Measurements from ENCODE around the gene PTPRT. TPM values are rescaled to one million over a fixed set of nuclear protein-coding genes. Genes with fewer than 3 reads are reported as not detected.

Gene PTPRT
- total RNA-seq, 1 donor from 2014 or later, result not detected

DNA sequence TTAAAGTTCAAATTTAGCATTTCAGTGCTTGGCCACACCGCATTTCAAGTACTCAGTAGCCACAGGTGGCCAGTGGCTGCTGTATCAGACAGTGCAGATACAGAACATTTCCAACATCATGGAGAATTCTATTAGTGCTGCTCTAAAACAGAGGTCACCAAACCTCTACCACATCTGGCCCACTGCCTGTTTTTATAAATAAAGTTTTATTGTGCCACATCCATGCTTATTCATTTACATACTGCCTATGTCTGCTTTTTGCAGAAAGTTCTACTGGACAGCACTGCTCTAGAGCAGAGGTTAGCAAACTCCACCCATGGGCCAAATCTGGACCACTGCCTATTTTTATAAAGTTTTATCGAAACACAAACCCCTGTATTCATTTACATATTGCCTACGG lies 3.7 kb upstream of the PTPRT start:
- intact Hi-C loops (cut with DNase I), result no loop called here
- Histone ChIP-seq H3K9me3 (no peaks in the 10 kb centered on the region), H3K4me3 (no peak overlapping the region), H3K4me1 (peaks cover 9% of the 10 kb centered on the region), H3K27ac (no peak overlapping the region), H3K36me3 (no peaks in the 10 kb centered on the region), H3K27me3 (peaks cover 3% of the 10 kb centered on the region)
- no peak for TF ChIP-seq POLR2A (IDR thresholded peaks at IDR 0.05)
- no peak for TF ChIP-seq POLR2AphosphoS5 (IDR thresholded peaks at IDR 0.05; ENCODE audit: insufficient read depth in 1 of 2, low read depth in 1 of 2)
- DNase-seq (ENCODE audit: extremely low spot score in 2 of 2), result no peak

DNA sequence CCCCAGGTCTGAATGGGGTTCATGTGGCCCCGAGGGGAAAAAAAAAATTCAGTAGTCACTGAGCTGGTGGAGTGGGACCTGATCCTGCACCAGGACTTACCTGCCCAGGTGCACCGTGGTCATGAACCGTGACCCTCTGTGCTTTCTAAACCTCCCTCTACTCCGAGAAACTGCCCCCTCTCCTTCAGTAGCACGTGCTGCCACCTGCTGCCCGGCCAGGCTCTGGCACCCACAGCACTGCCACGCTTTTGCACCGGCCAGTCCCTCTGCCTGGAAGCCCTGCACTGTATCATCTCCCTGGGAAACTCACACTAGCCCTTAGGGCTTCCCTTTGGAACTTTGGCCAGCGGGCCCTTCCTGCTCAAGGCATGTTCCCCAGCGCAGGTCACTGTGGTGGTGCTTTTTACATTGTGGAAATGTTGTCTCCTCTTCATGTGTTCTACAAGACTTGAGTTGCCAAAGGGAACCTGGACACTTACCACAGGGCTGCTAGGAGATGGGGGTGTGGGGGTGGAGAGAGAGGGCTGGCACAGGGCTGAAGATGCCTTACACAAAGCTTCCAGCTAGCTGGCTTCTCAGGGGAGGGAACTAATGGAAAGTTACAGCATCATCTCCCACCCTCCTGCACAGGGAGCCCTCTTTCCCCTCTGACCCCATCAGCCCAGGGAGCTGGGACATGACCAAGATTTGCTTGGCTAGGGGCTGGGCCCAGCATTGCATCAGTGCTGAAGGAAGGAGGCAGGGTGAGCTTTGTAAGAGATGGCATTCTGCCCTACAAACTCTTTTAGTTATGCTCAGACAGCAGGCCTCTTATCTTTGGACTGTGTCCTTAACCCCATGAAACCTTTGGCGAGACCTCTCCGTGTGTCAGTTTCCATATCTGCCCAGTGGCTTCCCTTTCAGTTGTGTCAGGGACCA lies 2.5 kb upstream of the PTPRT start:
- Histone ChIP-seq H3K9me3 (no peaks in the 10 kb centered on the region), H3K27ac (no peak overlapping the region), H3K4me1 (peaks cover 16% of the 10 kb centered on the region), H3K27me3 (peaks cover 8% of the 10 kb centered on the region), H3K4me3 (no peak overlapping the region), H3K36me3 (no peaks in the 10 kb centered on the region)
- no peak for DNase-seq (ENCODE audit: extremely low spot score in 2 of 2)
- TF ChIP-seq POLR2AphosphoS5 (IDR thresholded peaks at IDR 0.05; ENCODE audit: insufficient read depth in 1 of 2, low read depth in 1 of 2) (no peak), POLR2A (IDR thresholded peaks at IDR 0.05) (no peak)
- TF ChIP-seq, protein P1, sequence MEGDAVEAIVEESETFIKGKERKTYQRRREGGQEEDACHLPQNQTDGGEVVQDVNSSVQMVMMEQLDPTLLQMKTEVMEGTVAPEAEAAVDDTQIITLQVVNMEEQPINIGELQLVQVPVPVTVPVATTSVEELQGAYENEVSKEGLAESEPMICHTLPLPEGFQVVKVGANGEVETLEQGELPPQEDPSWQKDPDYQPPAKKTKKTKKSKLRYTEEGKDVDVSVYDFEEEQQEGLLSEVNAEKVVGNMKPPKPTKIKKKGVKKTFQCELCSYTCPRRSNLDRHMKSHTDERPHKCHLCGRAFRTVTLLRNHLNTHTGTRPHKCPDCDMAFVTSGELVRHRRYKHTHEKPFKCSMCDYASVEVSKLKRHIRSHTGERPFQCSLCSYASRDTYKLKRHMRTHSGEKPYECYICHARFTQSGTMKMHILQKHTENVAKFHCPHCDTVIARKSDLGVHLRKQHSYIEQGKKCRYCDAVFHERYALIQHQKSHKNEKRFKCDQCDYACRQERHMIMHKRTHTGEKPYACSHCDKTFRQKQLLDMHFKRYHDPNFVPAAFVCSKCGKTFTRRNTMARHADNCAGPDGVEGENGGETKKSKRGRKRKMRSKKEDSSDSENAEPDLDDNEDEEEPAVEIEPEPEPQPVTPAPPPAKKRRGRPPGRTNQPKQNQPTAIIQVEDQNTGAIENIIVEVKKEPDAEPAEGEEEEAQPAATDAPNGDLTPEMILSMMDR (IDR thresholded peaks at IDR 0.05), result no peak
- intact Hi-C loops (cut with DNase I), result no loop called here

DNA sequence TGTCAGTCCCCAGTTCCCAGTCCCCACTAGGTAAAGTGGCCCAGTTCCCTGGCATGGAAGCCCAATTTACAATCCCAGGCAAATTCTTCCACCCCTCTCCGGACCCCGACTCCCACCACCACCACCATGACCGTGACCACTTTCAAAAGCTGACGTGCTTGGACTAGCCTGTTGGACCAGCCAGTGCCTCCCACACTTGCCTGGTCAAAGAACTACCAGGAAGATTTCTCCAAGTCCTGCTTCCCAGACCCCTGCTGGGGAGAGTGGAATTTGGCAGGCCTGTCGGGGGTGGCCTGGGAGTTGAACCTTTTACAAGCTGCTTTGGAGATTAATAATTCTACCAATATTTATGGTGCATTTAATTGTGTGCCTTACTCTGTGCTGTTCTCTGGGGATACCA lies 1.4 kb upstream of the PTPRT start:
- no peaks in the 10 kb centered on the region for H3K9me3 ChIP-seq
- H3K36me3 ChIP-seq, result no peaks in the 10 kb centered on the region
- intact Hi-C loops (cut with DNase I), result no loop called here
- peaks cover 16% of the 10 kb centered on the region for H3K4me1 ChIP-seq
- H3K27ac ChIP-seq, result no peak overlapping the region
- no peak overlapping the region for H3K4me3 ChIP-seq
- no peak for DNase-seq (ENCODE audit: extremely low spot score in 2 of 2)
- no peak for TF ChIP-seq POLR2A (IDR thresholded peaks at IDR 0.05)
- TF ChIP-seq, protein P1 (IDR thresholded peaks at IDR 0.05), result no peak
- TF ChIP-seq POLR2AphosphoS5 (IDR thresholded peaks at IDR 0.05; ENCODE audit: insufficient read depth in 1 of 2, low read depth in 1 of 2), result no peak
- peaks cover 8% of the 10 kb centered on the region for H3K27me3 ChIP-seq

DNA sequence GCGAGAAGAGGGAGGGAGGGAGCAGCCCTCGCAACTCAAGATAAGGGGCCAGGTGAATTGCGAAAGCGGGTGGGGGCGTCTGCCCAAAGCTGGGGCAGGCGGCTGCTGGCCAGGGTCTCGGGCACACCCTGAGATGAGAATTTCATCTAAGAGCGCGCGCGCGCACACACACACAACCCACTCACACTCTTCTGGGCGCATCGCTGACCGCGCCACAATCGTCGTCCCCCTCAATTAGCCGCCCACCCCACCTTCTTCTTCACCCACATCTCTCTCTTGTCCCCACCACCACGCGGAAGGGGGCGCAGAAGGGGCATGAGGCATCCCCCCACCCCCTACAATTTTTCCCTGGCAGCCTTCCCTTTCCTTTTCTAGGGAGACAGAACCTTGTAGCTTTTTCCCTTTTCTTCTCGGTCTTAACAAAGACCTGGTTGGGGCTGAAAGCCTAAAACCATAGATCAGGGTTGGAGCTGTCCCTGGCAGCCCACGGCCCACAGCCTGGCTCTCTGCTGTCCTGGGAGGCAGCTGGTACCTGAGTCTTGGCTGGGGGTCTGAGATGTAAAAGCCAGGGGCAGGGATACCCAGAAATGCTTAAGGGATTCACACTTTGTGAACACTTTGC lies 737 bp upstream of the PTPRT start:
- TF ChIP-seq, protein P1 (IDR thresholded peaks at IDR 0.05), result no peak
- no peak for TF ChIP-seq POLR2AphosphoS5 (IDR thresholded peaks at IDR 0.05; ENCODE audit: insufficient read depth in 1 of 2, low read depth in 1 of 2)
- TF ChIP-seq POLR2A (IDR thresholded peaks at IDR 0.05), result no peak
- no peaks in the 10 kb centered on the region for H3K9me3 ChIP-seq
- peaks cover 8% of the 10 kb centered on the region for H3K27me3 ChIP-seq
- no peak for DNase-seq (ENCODE audit: extremely low spot score in 2 of 2)
- H3K27ac ChIP-seq, result no peak overlapping the region
- intact Hi-C loops (cut with DNase I), result no loop called here
- no peak overlapping the region for H3K4me3 ChIP-seq
- no peaks in the 10 kb centered on the region for H3K36me3 ChIP-seq
- peaks cover 16% of the 10 kb centered on the region for H3K4me1 ChIP-seq

DNA sequence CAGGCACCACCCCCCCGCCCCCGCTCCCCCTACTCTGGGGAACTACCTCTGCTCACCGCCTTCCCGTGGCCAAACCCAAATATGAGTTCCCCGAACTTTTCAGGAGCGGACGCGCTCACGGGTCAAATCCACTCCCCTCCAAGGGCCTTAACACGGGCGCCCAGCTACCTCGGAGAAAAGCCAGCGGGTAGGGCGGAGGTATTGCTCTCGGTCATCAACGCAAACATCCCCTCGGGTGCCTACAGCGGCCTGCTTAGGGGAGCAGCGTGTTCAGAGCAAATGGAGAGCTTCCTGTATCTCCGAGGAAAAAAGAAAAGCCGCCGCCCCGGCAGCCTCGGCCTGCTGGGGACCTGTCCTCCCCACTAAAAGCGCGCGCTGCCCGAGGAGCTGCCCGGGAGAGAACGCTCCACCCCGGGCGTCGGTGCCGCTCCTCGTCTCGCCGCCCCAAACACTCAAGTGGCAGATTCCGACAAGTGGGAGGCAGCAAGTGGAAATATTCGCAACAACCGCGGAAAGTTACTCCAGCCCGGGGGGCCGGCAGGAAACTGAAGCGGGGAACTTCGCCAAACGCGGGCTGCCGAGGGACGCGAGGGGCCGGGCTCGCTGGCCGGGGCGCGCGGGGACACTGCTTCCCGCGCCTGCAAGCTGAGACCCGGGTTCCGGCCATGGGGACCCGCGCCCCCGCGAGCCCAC lies 699 bp downstream of the PTPRT start:
- Histone ChIP-seq H3K4me3 (no peak overlapping the region), H3K27me3 (peaks cover 8% of the 10 kb centered on the region), H3K27ac (no peak overlapping the region), H3K4me1 (peaks cover 16% of the 10 kb centered on the region), H3K36me3 (no peaks in the 10 kb centered on the region), H3K9me3 (no peaks in the 10 kb centered on the region)
- no peak for TF ChIP-seq POLR2A (IDR thresholded peaks at IDR 0.05)
- TF ChIP-seq, protein P1 (IDR thresholded peaks at IDR 0.05), result no peak
- TF ChIP-seq POLR2AphosphoS5 (IDR thresholded peaks at IDR 0.05; ENCODE audit: insufficient read depth in 1 of 2, low read depth in 1 of 2), result no peak
- intact Hi-C loops (cut with DNase I), result loop anchor here (10.0 kb wide), 1 partner anchor 1454 kb away; no protein-coding TSS in a partner anchor
- DNase-seq (ENCODE audit: extremely low spot score in 2 of 2), result no peak
